NCI-H1105 treated with DMSO at 0.1 percent for 48 hours (cell line): ENCODE results near the gene CCN6.
"Not testable (repeated sequence)": the region's sequence is repeated elsewhere in the genome, so short reads cannot be mapped to it uniquely, and the experiment has no call there.

Experiments used
- DNase-seq: peaks from one replicate; lab custom pipeline; 2025; lab: John Stamatoyannopoulos, UW

CCN6 gene

DNA sequence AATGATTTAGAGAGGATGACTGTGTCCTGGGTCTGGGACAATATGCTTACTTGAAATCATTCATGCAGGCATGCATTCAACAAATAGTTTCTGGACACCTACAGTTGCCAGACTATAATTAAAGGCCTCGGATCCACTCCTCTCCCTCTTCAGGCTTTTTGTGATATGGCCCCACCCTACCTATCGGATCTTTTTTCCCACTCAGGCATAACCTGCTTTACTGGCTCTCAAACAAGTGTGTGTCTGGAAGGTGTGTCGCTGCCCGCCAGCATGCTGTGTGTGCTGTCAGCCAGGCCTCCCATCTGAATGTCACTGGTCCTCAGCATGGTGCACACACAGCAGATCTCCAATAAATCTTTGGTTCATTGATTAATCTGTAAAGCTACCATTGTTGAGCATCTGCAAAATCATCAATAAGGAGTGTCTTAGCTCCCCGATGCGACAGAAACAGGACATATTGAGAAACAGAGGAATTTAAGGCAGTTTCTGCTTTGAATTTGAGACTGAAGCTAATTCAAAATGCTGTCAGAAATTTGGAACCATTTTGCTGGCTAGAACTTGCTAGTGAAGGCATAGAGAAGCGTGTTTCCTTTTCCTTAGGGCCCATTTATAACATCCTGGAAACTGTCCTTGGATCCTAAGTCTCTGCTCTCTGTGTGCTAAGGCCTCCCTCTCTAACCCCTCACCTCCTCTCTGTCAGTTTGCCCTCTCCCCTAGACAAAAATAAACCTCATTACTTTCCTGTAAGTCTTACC is 23.5 kb upstream of the CCN6 start:
- DNase-seq = no peak

DNA sequence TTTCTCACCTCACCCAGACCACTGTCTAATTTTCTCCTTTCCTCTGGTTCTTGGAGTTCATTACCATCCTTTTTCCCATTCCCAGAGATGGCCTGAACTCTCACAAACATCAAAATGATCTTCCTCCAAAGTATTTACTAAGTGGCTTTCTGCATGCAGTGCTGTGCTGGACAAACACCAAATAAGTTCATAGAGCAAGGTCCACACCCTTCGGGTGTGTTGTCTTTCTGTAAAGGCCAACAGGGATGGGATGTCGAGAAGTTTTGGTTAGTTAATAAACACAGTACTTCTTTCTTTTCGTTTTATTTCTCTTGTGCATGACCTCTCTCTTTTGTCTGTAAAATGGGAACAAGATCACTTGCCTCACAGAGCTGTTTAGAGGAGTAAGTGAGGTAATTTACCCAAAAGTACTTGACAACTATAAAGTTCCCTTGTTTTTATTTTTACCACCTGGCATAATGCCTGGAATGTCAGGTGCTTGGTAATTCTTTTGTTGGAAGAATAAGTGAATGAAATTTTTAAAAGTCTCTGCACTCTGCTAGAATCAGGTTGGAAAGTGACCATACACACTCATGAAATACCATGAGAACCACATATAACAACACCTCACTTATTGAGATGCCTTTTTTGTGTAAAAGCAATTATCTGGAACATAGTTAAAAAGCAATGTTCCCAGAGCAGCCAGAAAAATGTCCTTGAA is 22.8 kb upstream of the CCN6 start:
- DNase-seq = peak; percentile 40

DNA sequence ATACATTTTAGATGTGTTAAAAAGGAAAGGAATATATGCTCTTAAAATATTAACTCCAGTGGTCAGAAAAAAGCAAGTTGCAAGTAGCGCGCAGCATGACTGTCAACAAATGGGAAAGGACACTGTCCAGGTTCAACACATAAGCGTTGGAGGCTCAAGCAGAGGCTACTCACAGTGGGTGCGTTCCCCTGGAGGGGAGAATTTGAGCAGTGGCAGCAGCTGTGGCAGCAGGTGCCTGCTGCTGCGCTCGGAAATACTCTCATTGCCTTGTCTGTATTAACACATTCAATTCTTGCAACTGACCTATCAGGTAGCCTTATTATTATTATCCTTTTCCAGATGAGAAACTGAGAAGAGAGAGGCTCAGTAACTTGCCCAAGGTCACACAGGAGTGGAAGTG is 21.9 kb upstream of the CCN6 start:
- DNase-seq = no peak

DNA sequence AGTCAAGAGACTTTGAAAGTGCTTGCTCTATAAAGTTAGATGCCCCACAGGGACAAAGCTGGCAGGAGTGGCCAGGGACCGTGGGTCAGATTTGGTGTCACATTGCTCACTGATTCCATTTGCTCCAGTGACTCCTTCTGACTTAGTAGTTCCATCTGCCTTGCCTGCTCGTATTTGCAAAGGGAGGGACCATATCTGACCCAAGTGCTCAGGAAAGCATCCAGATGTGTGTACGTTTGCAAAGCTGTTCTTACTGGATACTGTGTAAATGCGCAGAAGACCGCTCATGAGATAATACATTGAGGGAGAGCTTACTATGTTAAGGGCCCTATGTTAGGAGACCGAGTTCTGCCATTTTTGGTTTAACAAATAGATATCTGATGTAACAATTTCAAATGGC is 21.2 kb upstream of the CCN6 start:
- DNase-seq = no peak

DNA sequence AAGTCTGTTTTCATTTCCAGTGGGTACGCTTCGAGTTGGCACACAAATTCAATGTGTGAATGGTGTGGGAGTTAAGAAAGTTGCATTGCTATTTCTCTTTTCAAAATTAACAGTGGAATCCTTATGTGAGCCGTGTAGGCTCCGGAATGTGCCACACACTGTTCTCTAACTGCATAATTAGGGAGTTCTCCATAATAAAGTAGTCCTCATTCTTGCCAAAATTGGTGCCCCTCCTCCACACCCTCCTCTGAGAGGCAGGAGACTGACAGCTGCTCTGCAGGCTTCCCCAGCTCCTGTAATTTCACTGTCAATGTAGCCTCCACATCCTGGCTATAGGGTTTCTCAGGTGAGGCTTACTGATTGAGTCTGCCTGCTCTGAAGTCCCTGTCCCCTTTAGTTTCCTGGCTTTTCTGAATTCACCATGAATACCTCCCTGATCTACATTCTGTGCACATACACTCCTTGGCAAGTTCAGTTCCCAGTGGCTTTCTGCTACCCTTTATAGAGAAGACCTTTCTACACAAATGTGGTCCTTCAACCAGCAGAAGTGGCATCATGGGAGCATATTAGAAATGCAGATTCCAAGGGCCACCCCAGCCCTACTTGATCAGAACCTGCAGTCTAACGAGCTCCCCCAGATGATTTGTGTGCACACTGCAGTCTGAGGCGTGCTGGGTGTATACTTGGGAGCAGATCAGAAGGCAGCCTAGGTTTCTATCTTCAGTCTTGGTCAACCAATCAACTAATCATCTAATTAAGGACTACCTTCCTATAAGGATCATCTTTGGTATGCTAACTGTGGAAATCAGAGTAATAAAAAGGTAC is 19.9 kb upstream of the CCN6 start:
- peak; percentile 62 for DNase-seq

DNA sequence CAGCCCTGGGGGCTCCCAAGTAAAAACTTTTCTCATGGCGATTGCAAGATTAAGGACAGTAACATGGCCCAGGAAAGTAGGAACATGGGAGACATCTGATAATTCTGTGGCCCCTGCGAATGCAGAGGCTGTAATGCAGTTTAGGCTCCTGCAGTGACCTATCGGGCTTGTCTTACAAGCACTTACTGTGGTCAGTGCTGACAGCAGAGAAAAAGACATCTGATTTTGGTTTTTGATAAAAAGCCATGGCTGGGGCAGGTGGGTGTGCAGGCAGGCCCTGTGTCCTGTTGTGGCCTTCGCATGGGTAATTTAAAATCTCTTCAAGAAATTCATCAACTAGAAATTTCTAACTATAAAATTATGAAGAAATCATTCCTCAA is 19.3 kb upstream of the CCN6 start:
- no peak for DNase-seq

DNA sequence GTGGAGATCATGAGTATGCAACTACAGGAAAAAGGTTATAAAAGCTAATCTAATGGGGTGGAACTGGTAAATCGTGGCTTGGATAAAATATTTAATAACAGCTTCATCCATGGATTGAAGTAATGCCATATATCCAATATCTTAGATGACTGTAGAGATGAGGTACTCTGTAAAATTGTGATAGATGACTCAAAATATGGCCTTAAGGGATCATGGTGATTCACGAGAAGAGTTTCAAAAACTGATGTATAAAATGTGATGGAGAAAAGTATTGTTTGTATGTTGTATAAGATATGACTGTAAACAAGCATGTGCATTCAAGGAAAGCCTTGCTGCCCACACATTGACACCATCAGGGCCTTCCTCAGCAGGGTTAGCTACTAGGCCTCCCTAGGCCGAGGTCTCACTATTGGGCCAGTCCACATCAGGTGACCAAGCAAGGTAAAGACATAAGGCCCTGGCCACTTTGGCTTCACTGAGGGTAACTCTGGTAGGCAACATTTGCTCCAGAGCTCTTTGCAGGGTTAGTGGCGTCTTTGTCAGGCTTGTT is 17.7 kb upstream of the CCN6 start:
- DNase-seq = no peak

DNA sequence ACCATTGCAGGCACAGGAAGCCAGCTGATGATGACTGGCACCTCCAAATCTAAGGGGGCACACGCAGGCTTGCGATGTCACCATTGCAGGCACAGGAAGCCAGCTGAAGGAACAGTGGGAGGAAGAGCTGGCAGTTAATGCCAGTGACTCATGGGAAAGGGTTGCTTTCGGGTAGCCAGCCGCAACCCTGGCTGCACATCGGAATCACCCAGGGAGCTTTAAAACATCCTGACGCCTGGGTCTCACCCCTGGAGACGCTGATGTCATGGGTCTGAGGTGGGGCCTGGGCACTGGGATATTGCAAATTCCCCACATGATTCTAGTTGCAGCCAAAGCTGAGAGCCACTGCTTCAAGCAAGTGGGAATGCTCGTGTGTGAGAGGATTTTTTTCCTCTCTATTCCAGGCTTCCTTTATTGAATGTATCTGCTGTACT is 16.1 kb upstream of the CCN6 start:
- no peak for DNase-seq

DNA sequence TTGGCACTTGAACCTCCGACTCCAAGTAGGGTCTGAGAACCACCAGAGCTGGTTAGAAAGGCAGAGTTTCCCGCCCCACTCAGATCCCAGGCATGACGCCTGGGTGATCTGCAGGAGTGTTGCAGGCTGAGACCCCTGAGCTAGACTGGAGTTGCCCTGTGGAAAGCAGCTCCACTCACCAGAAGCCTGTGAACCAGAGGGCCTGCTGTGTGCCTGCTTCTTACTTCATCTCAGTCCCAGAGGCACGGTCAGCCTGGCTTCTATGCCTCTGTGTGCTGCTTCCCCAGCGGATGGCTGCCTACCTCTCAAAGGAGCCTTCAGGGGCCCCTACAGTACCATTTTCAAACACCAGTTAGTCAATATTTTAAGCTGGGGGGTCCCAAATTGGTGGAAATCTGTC is 15.6 kb upstream of the CCN6 start:
- no peak for DNase-seq

DNA sequence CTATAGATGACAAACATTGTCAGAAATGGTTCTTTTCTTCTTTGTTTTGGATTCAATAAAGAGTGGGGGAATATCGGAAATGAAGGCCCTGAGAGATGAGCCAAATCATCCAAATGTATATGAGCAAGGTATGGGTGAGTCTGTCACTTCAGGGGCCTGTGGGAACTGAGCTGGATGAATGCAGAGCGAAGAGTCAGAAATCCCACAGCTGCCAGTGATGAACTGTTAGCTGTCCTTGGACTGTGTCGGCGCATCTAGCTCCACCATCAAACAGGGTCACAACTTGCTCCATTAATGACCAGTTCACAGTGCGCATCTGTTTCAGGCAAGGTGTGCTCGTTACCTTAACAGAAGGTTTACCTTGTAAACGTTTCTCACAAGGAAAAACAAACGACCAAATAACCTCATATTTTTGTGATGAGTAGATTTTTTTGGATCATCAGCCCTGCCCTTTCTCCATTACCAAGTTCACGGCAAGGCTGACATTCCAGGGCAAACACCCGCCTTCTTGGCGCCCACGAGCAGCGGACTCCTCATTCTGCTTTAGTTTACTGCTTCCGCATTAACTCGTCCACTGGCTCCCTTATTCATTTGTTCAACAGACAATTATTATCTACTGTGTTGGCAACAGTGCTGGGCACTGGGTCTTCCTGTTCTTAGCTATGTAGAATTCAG is 15.0 kb upstream of the CCN6 start:
- DNase-seq = no peak

DNA sequence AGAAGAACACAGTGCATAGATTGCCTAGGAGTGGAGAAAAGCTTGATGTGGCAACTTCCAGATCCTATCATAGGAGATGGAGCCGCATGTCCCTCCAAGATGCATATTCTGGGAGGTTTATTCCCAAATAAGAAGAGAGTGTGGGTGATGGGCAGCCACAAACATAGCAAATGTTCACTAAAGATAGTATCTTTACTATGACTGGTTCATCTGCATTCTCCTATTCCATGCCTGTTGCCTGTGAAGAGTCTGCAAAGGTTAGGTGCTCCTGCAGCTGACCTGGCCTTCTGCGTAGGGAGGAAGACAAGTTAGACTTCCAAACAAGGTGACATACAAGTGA is 14.5 kb upstream of the CCN6 start:
- no peak for DNase-seq

DNA sequence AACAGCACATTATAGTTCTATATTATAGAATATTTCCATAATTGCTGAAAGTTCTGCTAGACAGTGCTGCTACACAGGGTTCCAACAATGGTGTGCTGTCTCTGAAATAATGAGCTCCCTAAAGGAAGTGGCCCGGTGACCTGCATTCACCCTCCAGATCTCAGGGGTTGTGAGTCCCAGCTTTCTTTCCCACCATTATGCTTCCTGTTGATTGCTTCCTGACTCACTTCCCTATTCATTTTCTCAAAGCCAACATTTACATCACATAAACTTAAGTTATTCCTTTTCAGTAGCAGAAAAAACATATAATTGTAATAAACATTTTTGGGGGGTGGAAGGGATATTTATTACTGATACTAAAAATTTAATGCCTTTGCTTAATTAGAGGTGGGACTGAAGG is 12.9 kb upstream of the CCN6 start:
- DNase-seq = no peak

DNA sequence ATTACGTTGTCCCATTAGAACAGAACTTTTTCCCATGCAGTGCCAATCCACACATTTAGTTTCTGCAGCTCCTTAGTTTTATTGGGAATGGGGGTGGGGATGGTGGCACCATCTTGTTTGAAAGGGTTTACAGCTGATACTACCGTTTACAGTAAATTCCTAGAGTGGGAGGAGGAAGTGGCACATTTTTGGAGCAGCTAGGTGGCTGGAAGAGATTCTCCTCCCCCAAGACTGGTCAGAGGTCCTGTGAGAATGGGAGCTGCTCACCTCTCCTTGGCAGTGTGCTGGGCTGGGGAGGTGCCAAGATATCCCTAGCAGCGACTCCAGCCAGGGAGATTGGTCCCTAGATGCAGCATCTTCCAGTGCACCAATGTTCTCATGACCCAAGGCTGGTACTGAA is 12.4 kb upstream of the CCN6 start:
- no peak for DNase-seq

DNA sequence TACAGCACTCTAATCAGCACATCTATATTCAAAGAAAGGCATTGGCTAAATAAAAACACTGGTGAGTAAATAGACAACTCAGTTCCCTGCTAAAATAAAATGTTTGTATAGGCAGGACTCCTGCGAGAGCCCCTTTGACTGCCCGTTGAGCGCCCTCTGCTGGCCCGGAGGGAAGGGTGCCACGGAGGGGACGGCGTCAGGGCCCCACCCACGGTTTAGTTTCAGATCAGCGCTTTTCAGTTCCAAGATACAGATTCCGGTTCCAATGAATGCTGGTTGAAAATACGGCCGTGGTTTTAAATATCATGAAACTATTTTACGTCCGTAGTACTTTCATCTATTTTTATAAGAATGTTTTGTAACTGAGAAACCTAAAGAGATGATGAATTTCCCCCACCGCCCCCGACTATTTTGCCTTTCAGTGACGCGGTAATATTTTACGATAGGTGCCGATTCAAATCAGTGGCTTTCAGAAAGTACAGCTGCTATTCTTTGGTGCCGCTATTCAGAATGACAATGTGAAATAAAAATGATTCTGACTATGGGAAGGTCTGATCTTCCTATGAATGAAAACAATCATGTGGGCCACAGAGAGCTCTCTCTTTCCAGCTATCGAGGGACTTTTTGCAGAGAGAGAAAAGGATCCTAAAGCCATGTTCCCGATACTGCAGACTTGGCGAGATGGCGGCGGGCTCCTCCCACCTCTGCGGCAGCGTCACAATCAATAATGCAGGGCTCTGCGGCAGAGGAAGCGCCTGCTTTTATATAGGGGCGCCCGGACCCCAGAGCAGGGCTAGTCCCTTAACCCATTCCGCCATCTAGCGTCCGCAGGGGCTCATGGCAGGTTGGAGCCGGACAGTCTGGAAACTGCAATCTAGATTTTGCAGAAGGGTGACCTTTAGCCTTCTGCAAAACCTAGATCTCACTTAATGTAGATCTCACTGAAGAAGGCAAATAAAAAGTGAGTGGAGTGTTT is 10.6 kb upstream of the CCN6 start:
- peak; percentile 96 for DNase-seq

DNA sequence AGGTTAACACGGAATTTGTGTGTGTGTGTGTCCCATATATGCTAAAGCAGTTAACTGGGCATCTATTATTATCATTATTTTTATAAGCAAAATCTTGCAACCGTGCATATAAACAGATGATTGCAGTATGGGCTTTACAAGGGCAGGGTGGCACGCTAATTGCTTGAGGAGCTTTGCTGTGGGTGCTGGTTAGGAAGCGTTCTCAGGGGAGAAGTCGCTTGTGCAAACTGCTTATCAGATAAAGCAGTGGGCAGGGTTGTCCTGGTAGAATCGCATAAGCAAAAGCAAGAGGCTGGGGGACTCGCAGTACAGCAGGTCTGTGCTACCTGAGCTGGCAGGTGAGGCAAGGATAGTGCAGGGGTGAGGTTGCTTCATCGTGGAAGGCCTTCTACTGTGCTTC is 9.7 kb upstream of the CCN6 start:
- DNase-seq = no peak

DNA sequence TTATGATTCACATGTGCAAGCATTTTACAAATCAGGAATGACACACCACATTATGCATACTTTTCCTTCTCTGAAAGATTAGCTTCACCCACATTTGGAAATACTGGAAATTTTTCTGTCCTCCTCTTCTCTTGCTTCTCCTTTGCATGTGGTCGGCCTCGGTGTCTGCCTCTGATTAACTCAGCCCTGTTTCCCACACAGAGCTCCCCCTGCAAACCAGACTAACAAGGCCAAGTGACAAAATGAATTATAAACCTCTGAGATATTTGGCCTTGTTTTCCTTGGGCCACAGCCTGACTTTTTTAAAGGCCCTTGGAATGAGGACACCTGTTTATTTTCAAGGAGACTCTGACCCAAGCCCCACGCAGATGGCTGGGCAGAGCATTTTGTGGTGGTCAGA is 9.0 kb upstream of the CCN6 start:
- no peak for DNase-seq

DNA sequence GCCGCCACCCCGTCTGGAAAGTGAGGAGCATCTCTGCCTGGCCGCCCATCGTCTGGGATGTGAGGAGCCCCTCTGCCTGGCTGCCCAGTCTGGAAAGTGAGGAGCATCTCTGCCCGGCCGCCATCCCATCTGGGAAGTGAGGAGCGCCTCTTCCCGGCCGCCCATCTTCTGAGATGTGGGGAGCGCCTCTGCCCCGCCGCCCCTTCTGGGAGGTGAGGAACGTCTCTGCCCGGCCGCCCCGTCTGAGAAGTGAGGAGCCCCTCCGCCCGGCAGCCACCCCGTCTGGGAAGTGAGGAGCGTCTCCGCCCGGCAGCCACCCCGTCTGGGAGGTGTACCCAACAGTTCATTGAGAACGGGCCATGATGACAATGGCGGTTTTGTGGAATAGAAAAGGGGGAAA is 6.4 kb upstream of the CCN6 start:
- DNase-seq = not testable (repeated sequence)

DNA sequence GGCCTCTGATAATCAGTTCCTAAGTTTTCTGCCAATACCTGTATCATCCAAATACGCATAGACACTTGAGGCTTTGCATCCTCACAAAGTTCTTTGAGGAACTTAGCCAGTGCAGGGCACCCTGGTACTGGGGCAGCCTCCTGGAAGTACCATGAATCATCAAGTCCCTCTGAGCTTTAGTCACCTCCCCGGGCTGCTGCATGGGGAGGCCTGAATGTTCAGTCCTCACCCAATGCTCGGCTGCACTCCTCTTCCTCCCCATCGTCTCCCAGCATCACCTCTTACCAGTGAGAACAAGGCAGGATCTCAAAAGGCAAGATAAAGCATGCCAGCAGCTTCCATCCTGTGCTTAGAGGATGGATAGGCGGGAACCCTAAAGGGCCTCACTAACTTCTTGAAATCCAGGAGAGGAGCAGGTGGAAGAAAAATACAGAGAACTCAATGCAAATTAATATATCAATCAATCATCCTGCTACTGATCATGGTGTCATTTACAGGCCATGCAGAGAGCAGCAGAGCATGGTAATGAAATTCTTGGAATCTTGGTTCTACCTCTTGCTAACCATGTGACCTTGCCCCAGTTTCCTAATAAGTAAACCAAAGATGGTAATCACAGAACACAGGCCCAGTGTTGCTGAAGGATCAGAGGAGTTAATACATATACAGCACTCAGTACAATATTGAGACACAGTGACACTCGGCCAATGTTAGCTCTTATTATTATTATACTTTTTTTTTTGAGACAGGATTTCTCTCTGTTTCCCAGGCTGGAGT is 4.7 kb upstream of the CCN6 start:
- no peak for DNase-seq

DNA sequence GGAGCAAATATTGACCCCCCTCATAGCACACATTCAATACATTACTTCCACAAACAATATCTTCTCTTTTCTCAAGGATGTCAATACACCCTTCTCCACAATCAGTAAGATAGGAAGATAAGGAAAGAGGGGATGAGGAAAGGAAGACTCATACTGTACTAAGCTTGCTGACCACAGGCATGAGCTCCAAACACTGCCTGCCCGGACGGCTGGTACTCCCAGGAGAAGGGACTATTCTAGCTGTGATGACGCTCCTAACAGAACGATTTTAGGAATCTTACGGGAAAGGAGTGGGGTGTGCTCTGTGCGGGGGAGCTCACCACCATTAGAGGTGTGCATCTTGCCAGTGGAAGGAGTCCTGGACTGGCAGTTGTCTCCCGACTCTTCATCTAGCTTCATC is 3.9 kb upstream of the CCN6 start:
- no peak for DNase-seq

DNA sequence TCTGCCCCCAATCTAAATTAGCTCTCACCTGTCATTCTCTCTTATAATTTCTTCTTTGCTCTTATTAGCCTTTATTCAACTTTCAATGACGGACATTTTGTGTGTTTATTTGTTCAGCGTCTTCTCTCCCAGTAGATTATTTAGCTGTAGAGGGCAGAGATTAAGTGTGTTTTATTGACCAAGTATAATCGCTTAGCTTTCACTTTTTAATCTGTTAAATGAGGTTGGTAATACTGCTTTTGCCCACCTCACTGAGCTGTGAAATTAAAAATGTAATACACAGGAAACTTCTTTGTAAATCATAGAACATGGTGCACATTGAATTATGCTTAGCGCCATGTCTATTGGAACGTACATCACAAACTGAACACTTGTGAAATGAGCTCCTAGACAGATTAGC is 3.5 kb upstream of the CCN6 start:
- DNase-seq = no peak
